HG03135 (cell line): ENCODE measurements around the gene HELZ.
"Not testable (repeated sequence)": the region's sequence is repeated elsewhere in the genome, so short reads cannot be mapped to it uniquely, and the experiment has no call there.

Source experiments
- ATAC-seq: cut with Tn5 transposase; IDR thresholded peaks from one replicate; pipeline ENCODE4 v1.9.1; 2021; ENCODE audit warnings: mild to moderate bottlenecking, moderate library complexity; ENCODE audit not compliant: unreplicated experiment

Gene HELZ

DNA sequence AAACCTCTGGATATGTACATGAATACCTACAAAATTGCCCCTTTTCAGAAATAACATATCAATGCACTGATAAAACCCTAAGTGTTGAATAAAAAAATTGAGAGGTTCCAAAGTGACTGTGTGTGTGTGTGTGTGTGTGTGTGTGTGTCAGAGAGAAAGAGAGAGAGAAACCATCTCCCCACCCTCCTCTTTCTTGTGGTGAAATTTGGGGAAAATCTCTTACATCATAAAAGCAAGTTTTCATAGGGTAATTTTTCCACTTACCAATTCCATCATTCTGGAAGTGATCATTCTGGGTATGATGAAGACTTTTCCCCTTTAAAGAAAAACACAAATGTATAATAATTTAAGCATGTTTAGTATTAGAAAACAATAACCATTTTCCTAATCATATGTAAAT is 121.3 kb downstream of the HELZ start:
- no peak for ATAC-seq

DNA sequence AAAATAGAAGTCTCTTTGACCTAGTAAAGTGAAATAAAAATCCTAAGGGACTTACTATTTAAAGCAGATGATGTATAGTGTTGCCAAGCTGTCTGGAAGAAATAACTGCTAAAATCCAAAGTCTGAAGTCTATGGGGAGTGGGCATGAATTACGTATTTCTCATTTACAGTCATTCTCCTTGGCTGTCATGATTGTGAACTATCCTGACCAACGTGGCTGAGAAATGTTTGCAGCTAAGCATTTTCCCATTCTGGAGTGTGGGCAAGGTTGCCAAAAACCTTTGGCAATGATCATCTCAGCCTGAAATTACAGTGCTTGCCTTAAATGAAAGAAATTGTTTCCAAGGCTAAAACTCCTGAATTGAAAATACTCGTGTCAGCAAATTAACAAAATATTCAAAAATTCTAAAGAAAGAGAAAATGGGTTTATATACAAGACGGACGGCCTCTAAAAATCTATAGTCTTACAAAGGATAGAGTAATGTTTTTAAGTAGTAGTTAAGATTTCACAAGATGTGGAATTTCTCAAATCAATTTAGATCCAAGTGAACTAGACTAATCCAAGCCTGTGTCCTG is 123.6 kb downstream of the HELZ start:
- ATAC-seq = no peak

DNA sequence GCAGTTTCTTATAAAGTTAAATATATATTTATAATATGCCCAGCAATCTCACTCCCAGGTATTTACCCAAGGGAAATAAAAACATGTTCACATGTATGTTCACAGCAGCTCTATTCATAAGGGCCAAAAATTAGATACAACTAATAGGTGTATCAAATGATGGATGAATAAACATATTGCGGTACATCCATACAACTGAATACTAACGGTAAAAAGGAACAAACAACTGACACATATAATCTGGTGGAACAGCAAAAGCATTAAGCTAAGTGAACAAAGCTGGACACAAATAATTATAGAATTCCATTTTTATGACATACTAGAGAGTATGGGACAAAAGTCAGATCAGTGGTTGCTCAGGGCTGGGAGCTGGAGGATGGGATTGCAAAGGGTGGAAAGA is 125.9 kb downstream of the HELZ start:
- no peak for ATAC-seq

DNA sequence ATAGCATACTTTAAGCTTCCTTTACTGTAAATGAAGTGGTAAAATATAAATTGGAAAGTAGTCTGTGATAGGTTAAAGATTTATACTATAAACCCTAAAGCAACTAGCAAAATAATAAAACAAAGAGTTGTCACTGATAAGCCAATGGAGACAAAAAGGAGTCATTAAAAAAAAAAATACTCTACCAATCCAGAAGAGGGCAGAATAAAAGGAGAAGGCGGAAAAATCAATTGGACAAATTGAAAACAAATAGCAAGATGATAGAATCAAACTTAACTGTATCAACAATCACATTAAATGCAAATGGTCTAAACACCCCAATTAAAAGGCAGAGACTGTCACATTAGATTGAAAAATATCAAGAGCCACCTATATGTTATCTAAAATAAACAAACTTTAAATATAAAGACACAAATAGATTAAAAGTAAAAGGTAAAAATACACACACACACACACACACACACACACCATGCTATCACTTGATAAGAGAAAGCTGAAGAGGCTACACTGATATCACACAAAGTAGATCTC is 128.9 kb downstream of the HELZ start:
- ATAC-seq = no peak

DNA sequence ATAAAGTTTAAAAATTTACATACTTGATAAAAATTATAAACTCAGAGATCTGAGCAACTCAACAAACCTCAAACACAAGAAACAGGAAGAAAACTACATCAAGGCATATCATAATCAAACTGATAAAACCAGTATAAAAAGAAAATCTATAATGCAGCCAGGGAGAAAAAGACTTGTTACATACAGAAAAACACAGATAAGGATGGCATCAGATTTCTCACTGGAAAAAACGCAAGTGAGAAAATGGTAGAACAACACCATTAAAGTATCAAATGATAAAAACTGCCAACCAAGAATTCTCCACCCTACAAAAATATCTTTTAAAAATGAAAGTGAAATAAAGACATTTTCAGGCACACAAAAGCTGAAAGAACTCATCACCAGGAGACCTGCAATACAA is 129.6 kb downstream of the HELZ start:
- ATAC-seq = no peak

DNA sequence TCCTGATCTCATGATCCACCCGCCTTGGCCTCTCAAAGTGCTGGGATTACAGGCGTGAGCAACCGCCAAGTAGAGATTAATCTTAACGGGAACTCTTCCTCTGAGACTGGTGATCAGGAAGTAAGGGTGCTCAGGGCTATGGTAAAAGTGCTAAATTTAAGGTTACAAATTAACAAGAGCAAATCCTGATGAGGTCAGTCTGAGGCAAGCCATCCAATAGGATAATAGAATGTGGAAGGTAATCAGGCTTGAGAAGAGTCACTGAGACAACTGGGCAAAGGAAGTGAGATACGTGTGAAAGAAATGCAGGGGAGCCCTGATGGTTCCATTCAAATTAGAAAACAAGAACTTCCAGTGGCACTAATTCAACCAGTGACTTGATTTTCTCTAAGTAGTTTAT is 131.5 kb downstream of the HELZ start:
- ATAC-seq = no peak

DNA sequence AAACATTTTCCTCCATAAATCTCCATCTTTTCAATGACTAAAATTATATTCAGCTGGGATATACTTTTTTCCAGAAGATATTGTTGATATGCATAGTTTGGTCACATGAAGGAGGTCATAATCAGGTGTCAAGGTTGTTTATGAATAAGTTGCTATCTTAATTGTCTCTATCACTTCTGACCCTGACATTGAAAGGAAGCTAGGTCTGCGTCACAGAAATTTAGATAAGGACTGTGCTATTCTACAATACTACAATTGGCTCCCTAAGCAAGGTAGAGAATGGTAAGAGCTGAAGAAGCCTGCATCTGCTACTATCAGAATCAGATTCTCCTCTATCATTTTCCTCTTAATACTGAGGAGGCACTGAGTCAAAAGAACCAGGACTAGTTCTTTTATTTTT is 133.2 kb downstream of the HELZ start:
- ATAC-seq = no peak

DNA sequence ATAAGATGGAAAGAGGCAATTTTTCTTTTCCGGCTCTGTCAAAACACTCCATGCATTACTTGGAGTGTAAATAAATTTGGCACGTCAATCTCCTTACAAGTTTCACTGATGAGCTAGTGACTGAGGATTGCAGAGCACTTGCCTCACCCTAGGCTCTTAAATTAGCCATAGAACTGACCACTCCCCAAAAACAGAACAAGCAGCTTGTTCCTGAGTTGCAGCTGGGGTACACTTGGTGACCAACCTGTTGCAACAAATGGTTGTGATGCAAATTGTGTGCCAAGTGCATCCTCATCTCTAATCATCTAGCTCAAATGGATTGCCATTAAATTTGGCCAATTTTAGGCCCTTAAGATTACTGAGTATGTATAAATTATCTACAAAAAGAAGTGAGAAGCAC is 133.7 kb downstream of the HELZ start:
- no peak for ATAC-seq

DNA sequence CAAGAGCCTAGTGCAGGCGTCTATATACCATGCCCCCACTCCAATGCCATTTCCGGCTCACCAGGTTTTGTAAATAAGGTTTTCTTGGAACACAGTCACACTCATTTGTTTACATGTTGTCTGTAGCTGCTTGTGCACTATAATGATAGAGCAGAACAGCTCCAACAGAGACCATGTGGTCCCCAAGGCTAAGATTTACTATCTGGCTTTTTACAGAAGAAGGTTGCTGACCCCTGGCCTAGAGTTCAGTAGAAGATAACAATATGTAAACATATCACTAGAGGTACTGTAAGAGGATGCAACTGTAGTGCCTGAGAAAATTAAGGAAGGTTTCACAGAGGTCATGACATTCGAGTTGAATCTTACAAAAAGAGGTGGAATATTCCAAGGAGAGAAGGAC is 134.4 kb downstream of the HELZ start:
- ATAC-seq = no peak

DNA sequence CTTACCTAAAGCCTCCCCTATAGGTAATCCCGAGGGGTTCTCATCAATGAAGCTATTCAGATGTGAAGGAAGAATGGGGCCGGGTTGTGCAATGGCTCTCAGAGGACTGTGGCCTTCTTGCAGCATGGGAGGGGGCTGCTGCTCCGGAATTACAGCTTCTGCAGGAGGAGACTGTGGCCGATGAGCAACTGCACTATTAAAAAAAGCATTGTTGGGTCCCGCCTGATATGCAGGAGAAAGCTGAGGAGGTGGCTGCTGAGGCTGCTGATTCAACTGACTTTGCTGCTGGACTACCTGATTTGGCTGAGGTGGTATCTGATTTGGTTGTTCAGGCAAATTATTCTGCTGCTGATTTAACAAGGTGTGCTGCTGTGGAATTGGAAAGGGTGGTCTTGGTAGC is 135.9 kb downstream of the HELZ start:
- ATAC-seq = no peak

DNA sequence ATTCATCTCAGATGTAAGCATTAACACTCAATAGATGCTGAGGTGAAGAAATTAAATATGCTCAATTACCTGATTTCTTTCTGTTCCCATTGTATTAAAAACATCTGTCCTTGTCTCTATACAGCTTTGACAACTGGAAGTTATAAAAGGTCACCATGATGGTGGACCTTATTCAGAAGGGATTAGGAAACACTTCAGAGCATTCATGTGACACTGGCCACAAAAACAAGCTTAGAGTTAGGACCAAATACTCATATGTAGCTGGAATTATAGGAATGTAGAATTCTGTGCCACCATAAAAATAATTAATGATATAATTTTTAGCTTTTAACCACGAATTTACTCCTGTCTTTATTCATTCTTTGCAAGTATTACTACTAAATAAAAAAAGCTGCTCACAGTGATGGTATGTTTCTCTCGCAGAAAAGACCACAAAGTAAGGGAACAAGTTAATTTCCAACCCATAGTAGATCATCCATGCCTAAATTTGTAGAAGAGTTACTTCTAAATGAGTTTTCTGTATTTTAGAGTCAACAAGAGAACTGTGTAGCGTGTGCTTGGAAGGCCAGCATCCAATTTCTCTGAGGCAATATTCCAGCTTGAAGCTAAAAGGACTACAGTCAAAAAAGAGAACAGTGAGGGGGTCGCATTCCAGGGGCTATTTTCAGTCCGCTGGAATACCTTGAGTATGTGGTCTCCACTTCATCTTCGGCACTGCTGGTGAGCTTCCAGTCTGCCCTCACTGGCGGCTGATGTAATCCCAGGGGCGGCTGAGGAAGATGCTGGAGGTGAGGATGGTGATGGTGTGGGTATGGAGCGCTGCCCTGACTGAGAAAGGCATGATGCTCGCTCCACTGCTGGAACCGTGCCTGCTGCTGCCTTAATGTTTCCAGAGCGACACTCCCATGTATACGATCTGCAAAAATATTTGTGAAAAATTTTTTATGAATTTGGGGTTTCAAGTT is 136.9 kb downstream of the HELZ start:
- ATAC-seq = no peak

DNA sequence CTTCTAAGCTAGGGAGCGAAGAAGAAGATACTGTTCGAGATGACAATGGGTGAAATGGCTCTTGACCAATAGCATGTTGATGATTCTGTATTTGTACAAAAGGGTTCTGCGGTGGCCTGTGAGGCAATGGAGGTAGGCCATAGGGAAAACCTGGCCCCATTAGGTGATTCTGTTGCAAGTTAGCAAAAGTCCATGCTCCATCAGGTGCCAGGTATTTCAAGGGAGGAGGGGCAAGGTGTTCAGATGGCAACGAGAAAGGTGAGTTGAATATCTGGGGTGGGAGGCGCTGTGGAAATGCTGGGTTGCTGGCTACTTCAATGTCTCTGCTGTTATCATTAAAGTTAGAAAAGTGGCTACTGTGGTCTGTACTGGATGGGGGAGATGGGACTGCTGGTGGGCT is 137.8 kb downstream of the HELZ start:
- ATAC-seq = no peak

DNA sequence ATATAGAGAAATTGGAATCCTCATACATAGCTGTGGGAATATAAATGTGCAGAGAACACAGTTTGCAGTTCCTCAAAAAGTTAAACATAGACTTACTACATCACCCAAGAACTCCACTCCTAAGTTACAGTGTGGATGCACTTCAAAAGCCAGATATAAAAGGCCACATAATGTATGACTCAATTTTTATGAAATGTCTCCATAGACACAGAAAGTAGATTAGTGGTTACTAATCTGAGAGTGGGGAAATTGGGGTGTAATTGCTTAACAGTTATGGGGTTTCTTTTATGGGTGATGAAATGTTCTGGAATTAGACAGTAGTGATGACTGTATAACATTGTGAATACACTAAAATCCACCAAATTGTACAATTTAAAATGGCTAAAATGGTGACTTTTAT is 139.8 kb downstream of the HELZ start:
- ATAC-seq = no peak

DNA sequence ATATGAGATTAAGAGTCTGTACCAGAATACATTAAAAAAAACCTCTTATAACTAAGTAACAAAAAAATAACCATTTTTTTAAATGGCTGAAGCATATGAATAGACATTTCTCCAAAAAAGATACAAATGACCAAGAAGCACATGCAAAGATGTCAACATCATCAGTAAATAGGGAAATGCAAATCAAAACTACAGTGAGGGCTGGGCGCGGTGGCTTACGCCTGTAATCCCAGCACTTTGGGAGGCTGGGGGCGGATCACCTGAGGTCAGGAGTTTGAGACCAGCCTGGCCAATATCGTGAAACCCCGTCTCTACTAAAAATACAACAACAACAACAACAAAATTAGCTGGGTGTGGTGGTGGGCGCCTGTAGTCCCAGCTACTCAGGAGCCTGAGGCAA is 140.4 kb downstream of the HELZ start:
- ATAC-seq = not testable (repeated sequence)

DNA sequence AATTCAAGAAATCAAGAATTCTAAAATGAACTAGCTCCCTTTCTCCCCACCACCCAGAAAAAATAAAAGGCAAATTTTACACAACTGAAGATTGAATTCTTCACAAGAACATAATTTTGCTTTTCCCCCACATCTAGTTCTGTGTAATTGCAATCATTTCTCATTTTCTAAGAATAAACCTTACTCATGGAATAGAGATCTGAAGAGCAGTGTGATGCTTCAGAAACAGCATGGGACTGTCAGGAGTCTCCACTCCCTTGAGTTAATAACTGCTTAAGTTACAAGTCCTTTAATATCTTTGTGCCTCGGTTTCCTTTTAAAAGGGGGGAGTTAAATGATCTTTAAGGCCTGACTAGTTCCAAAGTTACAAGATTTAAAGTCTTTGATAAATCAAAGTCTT is 147.0 kb downstream of the HELZ start:
- ATAC-seq = no peak

DNA sequence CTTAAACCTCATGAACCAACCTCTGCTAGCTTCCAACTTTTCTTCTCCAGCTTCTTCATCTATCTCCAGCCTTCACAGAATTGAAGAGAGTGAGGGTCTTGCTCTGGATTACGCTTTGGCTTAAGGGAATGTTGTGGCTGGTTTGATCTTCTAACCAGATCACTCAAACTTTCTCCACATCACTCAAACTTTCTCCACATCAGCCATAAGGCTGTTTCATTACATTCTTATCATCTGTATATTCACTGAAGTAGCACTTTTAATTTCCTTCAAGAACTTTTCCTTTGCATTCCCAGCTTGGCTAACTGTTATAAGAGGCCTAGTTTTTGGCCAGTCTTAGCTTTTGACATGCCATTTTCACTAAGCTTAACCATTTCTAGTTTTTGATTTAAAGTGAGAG is 148.4 kb downstream of the HELZ start:
- ATAC-seq = no peak

DNA sequence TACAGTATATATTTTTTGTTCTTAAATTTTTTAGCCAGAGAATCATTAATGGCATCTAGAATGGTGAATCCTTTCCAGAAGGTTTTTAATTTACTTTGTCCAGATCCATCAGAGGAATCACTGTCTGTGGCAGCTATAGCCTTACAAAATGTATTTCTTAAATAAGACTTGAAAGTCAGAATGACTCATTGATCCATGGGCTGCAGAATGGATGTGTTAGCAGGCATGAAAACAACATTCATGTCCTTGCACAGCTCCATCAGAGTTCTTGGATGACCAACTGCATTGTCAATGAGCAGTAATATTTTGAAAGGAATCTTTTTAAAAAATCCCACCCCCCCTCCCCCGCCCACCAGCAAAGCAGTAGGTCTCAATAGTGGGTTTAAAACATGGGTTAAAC is 149.2 kb downstream of the HELZ start:
- ATAC-seq = no peak

DNA sequence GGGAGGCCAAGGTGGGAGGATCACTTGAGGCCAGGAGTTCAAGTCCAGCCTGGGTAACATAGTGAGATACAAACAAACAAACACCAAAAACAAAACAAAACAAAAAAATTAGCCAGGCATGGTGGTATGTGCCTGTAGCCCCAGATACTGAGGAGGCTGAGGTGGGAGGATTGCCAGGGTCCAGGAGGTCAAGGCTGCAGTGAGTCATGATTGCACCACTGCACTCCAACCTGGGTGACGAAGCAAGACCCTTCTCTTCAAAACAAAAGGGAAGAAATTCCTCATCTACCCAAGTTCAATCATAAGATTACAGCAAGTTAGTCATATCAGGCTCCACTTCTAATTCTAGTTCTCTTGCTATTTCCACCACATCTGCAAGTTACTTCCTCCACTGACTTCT is 149.7 kb downstream of the HELZ start:
- not testable (repeated sequence) for ATAC-seq

DNA sequence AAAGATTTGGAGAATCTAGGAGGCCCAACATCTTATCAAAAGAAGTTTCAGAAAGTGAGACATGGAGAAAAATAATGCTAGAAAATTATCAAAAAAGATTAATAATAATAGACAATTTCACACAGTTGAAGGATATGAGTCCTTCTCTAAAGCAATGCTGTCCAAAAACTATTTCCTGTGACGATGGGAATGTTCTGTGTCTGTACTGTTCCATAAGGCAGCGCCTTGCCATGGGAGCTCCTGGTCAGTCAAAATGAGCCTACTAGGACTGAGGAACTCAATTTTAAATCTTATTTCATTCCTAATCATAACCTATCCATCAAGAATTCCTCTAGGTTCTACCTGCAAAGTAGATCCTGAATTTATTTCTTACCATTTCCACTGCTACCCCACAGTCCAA is 151.6 kb downstream of the HELZ start:
- no peak for ATAC-seq

DNA sequence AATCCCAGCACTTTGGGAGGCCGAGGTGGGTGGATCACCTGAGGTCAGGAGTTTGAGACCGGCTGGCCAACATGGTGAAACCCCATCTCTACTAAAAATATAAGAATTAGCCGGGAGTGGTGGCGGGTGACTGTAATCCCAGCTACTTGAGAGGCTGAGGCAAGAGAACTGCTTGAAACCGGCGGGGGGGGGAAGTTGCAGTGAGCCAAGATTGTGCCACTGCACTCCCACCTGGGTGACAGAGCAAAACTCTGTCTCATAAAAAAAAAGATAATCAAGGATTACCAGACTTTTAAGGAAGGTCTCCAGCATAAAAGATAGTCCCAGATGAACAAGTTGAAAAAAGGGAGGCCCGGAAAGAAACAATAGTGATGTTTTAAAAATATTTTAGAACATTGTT is 152.3 kb downstream of the HELZ start:
- ATAC-seq = not testable (repeated sequence)

DNA sequence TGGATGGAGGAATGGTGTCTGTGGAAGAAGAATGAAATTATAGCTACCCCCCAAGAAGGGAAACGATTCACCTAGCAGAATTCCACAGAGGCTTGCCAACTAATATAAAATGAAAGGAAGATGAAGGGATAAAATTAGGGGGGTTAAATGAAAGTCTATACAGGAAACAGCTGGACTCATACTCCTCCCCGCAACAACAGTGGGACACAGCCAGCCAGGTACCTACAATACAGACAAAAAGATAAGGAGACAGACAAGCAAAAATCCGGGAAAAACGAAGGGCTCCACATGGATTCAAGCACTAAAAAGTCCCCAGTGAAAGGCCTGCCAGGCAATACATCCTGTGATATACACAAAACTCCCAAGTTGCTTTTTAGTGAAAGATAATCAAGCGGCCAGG is 152.7 kb downstream of the HELZ start:
- no peak for ATAC-seq

DNA sequence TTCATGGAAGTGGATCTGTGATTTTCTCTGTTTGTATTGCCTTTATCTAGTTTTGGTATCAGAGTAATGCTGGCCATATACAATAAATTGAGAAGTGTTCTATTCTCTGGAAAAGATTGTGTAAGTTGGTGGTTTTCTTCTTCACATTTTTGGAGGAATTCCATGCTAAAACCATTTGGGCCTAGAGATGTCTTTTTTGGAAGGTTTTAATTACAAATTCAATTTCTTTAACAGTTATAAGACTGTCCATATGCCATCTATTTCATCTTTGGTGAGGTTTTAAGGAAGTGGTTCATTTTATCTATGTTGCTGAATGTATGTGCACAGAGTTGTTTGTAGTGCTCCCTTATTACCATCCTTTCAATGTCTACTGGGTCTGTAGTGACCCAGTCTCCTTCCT is 154.7 kb downstream of the HELZ start:
- no peak for ATAC-seq
